Right lobe of liver (tissue), 4 donors: ENCODE results near the gene C6orf62.

ENCODE experiments used
- POLR2A ChIP-seq: fragments of 450-650 bp; IDR thresholded peaks from one replicate; pipeline ENCODE4 v1.6.1; 2017; ENCODE audit warnings: antibody characterized with exemption, mild to moderate bottlenecking
- TF ChIP-seq, protein P1 (sequence below), 4 donors: fragments of 200-600 bp in 3 of 4; fragments of 450-650 bp in 1 of 4; IDR thresholded peaks; one replicate each; pipeline versions ENCODE4 v1.5.1 to v1.8.0; 2016 to 2022; ENCODE audit warnings: antibody characterized with exemption in 4 of 4, mild to moderate bottlenecking in 2 of 4
- donor health status: DM: no; HTN: no; CAD: no.
- donor health status: DM: no; HTN: no; CAD: no.
- donor health status: DM: no; HTN: yes; CAD: no.

DNA sequence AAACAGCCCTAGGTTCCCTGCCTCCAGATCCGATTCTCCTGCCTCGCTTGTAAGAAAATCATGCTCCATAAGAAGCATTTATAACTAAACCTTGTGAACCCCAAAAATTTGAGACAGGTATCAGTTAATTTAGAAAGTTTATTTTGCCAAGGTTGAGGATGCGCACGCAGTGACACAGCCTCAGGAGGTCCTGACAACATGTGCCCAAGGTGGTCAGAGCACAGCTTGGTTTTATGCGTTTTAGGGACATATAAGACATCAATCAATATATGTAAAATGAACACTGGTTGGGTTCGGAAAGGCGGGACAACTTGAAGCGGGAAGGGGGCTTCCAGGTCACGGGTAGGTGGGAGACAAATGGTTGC lies 50.0 kb downstream of the C6orf62 start:
- TF ChIP-seq, protein P1, sequence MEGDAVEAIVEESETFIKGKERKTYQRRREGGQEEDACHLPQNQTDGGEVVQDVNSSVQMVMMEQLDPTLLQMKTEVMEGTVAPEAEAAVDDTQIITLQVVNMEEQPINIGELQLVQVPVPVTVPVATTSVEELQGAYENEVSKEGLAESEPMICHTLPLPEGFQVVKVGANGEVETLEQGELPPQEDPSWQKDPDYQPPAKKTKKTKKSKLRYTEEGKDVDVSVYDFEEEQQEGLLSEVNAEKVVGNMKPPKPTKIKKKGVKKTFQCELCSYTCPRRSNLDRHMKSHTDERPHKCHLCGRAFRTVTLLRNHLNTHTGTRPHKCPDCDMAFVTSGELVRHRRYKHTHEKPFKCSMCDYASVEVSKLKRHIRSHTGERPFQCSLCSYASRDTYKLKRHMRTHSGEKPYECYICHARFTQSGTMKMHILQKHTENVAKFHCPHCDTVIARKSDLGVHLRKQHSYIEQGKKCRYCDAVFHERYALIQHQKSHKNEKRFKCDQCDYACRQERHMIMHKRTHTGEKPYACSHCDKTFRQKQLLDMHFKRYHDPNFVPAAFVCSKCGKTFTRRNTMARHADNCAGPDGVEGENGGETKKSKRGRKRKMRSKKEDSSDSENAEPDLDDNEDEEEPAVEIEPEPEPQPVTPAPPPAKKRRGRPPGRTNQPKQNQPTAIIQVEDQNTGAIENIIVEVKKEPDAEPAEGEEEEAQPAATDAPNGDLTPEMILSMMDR (IDR thresholded peaks at IDR 0.05) = no peak
- TF ChIP-seq POLR2A = no peak
